HepG2 (cell line): Measurements from ENCODE around the gene PDZD4. TPM values are rescaled to one million over a fixed set of nuclear protein-coding genes. Genes with fewer than 3 reads are reported as not detected.
A peak's percentile ranks its signal among the peaks of the same experiment; 100 is the strongest.

ENCODE experiments used
- FOXA1 ChIP-seq, 2 experiments: fragments of 450-650 bp in 1 of 2; sonication (generic) in 1 of 2; formaldehyde crosslinking in 1 of 2; IDR thresholded peaks; 2 replicates each; pipeline versions ENCODE4 v1.4.0 to v1.6.1; 2016 to 2020; ENCODE audit warnings: missing genetic modification reagents in 1 of 2
- PLRG1 ChIP-seq: fragments of 450-650 bp; conservative IDR thresholded peaks from 2 replicates; pipeline ENCODE4 v1.6.1; 2016
- POLR2AphosphoS5 ChIP-seq: IDR thresholded peaks from 2 replicates; pipeline ENCODE4 v1.6.1; 2012; ENCODE audit warnings: low read depth, low read length
- POLR2G ChIP-seq: fragments of 200-400 bp; formaldehyde crosslinking; IDR thresholded peaks from 2 replicates; pipeline ENCODE4 v1.6.1; 2018; ENCODE audit warnings: mild to moderate bottlenecking, low read depth, low read length, moderate library complexity
- SAP130 ChIP-seq: IDR thresholded peaks from 2 replicates; pipeline ENCODE4 v1.6.1; 2016; ENCODE audit warnings: low read depth
- SOX13 ChIP-seq, 3 experiments: fragments of 450-650 bp in 1 of 3; sonication (generic) in 1 of 3; formaldehyde crosslinking in 1 of 3; IDR thresholded peaks in 2 of 3; conservative IDR thresholded peaks in 1 of 3; 2 replicates each; pipeline versions ENCODE4 v1.5.0 to v1.6.1; 2016 to 2020; ENCODE audit warnings: antibody characterized with exemption in 1 of 3, mild to moderate bottlenecking in 1 of 3, missing compliant biosample characterization in 1 of 3, missing genetic modification reagents in 1 of 3, moderate library complexity in 1 of 3
- ZNF589 ChIP-seq: sonication (generic); formaldehyde crosslinking; conservative IDR thresholded peaks from 2 replicates; pipeline ENCODE4 v1.8.0; 2022; ENCODE audit warnings: mild to moderate bottlenecking, moderate library complexity, missing genetic modification reagents
- polyA plus RNA-seq, 8 experiments: library from polyadenylated mRNA; depleted of rRNA in 3 of 8; stranded (reverse) in 7 of 8; unstranded in 1 of 8; fragments of >200 nt; fragmentation: Illumina TruSeq in 4 of 8; extraction: Trizol in 4 of 8; gene quantifications; 2 replicates each; pipeline versions ENCODE4 v1.2.1 to v1.2.3, GENCODE V29; 2011 to 2016; ENCODE audit warnings: low read depth in 4 of 8, missing spikeins in 1 of 8, mixed read lengths in 1 of 8; ENCODE audit not compliant: insufficient read depth in 1 of 8
- total RNA-seq, 5 experiments: library from RNA; depleted of rRNA; stranded (reverse); fragments of >200 nt; fragmentation: Illumina TruSeq; extraction: Trizol; gene quantifications; 2 replicates each; pipeline ENCODE4 v1.2.3, GENCODE V29; 2016; ENCODE audit warnings: low read depth in 1 of 5
- TF ChIP-seq, protein P1 (sequence below): sonication (generic); formaldehyde crosslinking; IDR thresholded peaks from 2 replicates; pipeline ENCODE4 v1.5.1; 2020; ENCODE audit warnings: mild to moderate bottlenecking, missing genetic modification reagents, moderate library complexity
- TF ChIP-seq, protein P2 (sequence below): sonication (generic); formaldehyde crosslinking; IDR thresholded peaks from 2 replicates; pipeline ENCODE4 v1.4.0; 2020; ENCODE audit warnings: missing genetic modification reagents
- TF ChIP-seq, protein P3 (sequence below): IDR thresholded peaks from 2 replicates; pipeline ENCODE4 v1.6.1; 2012; ENCODE audit warnings: inconsistent platforms
- TF ChIP-seq, protein P4 (sequence below): IDR thresholded peaks from 2 replicates; pipeline ENCODE4 v1.6.1; 2016; ENCODE audit warnings: missing genetic modification reagents, missing compliant biosample characterization
- TF ChIP-seq, protein P5 (sequence below): sonication (generic); formaldehyde crosslinking; IDR thresholded peaks from 2 replicates; pipeline ENCODE4 v1.4.0; 2020; ENCODE audit warnings: mild to moderate bottlenecking, missing genetic modification reagents, borderline replicate concordance
- TF ChIP-seq, protein P6 (sequence below): sonication (generic); formaldehyde crosslinking; IDR thresholded peaks from 2 replicates; pipeline ENCODE4; 2020; ENCODE audit warnings: missing genetic modification reagents, mild to moderate bottlenecking, borderline replicate concordance

The PDZD4 gene
- total and polyA plus RNA-seq, 2 of the 13 experiments (the other 11 are each of a cell fraction or from before 2014, with no cell fraction given) = not detected

DNA sequence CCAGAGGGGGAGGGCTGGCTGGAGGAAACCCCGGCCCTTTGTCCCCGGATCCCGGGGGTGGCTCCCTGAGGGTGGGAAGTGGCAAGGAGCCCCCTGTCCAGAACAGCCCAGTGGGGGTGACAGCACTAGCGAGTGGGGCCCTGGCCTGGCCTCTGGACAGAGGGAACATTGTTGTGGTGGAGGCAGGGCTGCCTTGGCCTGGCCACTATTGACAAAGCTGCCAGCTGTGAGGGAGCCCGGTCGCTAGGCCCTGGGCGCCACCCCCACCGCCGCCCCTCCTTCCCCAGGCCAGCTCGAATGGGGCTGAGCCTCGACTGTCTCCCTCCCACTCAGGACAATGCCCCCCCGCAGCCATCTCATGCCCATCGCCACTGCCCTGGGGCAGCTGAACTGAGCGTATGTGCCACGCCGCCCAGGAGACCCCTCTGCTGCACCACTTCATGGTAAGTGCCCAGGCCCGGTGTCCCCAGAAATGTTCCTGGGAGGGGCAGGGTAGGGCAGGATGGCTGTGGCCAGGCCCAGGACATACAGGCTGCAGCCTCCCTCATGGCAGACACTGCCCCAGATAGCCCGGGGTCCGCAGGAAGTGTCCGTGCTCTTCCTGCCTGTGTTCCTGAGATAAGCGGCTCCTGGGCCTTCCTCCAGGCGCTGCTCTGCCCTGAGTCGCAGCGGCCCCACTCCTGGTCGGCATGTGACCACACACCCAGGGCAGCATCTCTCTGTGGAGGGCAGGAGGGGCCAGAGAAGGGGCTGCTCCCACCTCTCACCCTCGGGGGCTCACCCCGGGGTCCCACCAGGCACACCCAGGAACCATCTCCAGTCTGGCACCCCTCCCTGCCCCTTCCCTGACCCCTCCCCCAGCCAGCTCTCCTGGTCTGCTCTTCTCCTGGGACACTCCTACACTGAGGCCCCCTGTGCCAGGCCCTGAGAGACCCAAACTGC lies 64.9 kb downstream of the PDZD4 start (continued):
- TF ChIP-seq, protein P1, sequence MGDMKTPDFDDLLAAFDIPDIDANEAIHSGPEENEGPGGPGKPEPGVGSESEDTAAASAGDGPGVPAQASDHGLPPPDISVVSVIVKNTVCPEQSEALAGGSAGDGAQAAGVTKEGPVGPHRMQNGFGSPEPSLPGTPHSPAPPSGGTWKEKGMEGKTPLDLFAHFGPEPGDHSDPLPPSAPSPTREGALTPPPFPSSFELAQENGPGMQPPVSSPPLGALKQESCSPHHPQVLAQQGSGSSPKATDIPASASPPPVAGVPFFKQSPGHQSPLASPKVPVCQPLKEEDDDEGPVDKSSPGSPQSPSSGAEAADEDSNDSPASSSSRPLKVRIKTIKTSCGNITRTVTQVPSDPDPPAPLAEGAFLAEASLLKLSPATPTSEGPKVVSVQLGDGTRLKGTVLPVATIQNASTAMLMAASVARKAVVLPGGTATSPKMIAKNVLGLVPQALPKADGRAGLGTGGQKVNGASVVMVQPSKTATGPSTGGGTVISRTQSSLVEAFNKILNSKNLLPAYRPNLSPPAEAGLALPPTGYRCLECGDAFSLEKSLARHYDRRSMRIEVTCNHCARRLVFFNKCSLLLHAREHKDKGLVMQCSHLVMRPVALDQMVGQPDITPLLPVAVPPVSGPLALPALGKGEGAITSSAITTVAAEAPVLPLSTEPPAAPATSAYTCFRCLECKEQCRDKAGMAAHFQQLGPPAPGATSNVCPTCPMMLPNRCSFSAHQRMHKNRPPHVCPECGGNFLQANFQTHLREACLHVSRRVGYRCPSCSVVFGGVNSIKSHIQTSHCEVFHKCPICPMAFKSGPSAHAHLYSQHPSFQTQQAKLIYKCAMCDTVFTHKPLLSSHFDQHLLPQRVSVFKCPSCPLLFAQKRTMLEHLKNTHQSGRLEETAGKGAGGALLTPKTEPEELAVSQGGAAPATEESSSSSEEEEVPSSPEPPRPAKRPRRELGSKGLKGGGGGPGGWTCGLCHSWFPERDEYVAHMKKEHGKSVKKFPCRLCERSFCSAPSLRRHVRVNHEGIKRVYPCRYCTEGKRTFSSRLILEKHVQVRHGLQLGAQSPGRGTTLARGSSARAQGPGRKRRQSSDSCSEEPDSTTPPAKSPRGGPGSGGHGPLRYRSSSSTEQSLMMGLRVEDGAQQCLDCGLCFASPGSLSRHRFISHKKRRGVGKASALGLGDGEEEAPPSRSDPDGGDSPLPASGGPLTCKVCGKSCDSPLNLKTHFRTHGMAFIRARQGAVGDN = peak; percentile 52
- TF ChIP-seq POLR2G (0 out of 2 replicates have a peak, but pooled peaks have one; percentile 24), ZNF589 (CRISPR knock-in tag) (no peak), SOX13 (IDR thresholded peaks at IDR 0.05) (no peak), SOX13 (CRISPR knock-in tag; conservative IDR thresholded peaks at IDR 0.05 in 1 of 2, IDR thresholded peaks at IDR 0.05 in 1 of 2) (peak in 1 of 2 experiments; percentile 42; a peak in 1 of 4 replicates), POLR2AphosphoS5 (no peak), PLRG1 (no peak), SAP130 (CRISPR knock-in tag) (peak; percentile 49), FOXA1 (IDR thresholded peaks at IDR 0.05) (no peak), FOXA1 (CRISPR knock-in tag; IDR thresholded peaks at IDR 0.05) (peak; percentile 91)
- TF ChIP-seq, protein P2, sequence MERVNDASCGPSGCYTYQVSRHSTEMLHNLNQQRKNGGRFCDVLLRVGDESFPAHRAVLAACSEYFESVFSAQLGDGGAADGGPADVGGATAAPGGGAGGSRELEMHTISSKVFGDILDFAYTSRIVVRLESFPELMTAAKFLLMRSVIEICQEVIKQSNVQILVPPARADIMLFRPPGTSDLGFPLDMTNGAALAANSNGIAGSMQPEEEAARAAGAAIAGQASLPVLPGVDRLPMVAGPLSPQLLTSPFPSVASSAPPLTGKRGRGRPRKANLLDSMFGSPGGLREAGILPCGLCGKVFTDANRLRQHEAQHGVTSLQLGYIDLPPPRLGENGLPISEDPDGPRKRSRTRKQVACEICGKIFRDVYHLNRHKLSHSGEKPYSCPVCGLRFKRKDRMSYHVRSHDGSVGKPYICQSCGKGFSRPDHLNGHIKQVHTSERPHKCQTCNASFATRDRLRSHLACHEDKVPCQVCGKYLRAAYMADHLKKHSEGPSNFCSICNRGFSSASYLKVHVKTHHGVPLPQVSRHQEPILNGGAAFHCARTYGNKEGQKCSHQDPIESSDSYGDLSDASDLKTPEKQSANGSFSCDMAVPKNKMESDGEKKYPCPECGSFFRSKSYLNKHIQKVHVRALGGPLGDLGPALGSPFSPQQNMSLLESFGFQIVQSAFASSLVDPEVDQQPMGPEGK = peak; percentile 85
- TF ChIP-seq, protein P3, sequence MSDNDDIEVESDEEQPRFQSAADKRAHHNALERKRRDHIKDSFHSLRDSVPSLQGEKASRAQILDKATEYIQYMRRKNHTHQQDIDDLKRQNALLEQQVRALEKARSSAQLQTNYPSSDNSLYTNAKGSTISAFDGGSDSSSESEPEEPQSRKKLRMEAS = no peak
- TF ChIP-seq, protein P4, sequence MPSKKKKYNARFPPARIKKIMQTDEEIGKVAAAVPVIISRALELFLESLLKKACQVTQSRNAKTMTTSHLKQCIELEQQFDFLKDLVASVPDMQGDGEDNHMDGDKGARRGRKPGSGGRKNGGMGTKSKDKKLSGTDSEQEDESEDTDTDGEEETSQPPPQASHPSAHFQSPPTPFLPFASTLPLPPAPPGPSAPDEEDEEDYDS (CRISPR knock-in tag) = no peak
- TF ChIP-seq, protein P5, sequence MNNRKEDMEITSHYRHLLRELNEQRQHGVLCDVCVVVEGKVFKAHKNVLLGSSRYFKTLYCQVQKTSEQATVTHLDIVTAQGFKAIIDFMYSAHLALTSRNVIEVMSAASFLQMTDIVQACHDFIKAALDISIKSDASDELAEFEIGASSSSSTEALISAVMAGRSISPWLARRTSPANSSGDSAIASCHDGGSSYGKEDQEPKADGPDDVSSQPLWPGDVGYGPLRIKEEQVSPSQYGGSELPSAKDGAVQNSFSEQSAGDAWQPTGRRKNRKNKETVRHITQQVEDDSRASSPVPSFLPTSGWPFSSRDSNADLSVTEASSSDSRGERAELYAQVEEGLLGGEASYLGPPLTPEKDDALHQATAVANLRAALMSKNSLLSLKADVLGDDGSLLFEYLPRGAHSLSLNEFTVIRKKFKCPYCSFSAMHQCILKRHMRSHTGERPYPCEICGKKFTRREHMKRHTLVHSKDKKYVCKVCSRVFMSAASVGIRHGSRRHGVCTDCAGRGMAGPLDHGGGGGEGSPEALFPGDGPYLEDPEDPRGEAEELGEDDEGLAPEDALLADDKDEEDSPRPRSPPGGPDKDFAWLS (CRISPR knock-in tag) = no peak
- TF ChIP-seq, protein P6, sequence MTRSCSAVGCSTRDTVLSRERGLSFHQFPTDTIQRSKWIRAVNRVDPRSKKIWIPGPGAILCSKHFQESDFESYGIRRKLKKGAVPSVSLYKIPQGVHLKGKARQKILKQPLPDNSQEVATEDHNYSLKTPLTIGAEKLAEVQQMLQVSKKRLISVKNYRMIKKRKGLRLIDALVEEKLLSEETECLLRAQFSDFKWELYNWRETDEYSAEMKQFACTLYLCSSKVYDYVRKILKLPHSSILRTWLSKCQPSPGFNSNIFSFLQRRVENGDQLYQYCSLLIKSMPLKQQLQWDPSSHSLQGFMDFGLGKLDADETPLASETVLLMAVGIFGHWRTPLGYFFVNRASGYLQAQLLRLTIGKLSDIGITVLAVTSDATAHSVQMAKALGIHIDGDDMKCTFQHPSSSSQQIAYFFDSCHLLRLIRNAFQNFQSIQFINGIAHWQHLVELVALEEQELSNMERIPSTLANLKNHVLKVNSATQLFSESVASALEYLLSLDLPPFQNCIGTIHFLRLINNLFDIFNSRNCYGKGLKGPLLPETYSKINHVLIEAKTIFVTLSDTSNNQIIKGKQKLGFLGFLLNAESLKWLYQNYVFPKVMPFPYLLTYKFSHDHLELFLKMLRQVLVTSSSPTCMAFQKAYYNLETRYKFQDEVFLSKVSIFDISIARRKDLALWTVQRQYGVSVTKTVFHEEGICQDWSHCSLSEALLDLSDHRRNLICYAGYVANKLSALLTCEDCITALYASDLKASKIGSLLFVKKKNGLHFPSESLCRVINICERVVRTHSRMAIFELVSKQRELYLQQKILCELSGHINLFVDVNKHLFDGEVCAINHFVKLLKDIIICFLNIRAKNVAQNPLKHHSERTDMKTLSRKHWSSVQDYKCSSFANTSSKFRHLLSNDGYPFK (CRISPR knock-in tag) = 0 out of 2 replicates have a peak, but pooled peaks have one; percentile 18
